Tongue (tissue), 2 donors: Measurements from ENCODE around the gene DUSP1. TPM values are rescaled to one million over a fixed set of nuclear protein-coding genes. Genes with fewer than 3 reads are reported as not detected.
A peak's percentile ranks its signal among the peaks of the same experiment; 100 is the strongest.

Experiments
- DNase-seq: peaks from one replicate; pipeline ENCODE4 v3.0.0-alpha.2; 2015
- total RNA-seq: library from RNA; depleted of rRNA; stranded (reverse); fragments of >200 nt; gene quantifications from one replicate; pipeline ENCODE4 v1.2.3, GENCODE V29; 2014

The DUSP1 gene
- total RNA-seq, 1 donor from 2014 or later, result 301 TPM

GRCh38 chr5:172777881-172778814, 7.2 kb upstream of the DUSP1 start:
- DNase-seq, result no peak

DNA sequence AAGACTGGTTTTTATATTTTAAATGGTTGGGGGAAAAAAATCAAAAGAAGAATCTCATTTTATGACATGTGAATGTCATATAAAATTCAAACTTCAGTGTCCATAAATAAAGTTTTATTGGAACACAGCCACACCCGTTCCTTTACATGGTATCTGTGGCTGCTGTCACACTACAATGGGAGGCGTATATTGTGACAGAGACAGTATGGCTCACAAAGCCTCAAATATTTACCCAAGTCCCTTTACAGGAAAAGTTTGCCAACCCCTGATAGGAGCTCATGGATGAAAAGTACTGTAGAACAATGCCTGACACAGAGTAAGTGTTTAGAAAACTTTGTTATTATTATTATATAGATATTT, 5.2 kb upstream of the DUSP1 start:
- DNase-seq, result no peak

DNA sequence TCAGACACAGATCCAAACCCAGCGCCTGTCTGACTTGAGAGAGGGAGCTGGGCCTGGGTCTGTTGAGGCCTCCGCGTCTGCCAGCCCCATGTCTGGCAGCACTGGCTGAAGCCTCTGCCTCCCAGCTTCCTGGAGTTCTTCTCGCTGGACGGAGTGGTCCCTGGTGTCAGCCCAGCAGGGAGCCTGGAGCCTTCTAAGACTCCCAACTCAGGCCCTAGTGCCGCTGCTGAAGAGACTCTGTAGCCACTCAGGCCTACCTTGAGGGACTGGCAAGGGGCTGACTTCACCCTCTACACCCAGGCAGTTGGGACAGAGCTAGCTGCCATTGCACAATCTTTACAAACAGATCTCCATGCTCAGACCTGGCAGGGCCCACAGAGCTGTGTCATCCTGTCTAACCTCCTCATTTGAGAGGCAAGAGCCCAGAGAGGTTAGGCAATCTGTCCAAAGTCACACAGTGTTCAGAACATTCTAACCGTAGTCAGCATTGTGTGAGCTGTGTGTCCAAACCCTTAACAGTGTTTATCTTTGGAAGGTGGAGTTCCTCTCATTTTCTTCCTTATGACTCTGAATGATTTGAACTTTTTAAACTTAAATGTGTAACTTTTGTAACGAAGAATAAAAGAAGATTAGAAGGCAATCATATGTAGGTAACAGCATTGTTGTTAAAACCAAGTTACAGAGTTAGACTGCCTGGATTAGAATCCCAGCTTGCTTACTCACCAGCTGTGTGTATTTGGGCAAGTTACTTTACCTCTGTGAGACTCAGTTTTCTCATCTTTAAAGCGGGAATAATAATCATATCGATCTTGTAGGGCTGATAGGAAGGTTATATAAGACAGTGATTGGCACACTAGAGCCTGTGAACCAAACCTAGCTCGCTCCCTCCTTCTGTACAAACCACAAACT, 4.6 kb upstream of the DUSP1 start:
- no peak for DNase-seq

GRCh38 chr5:172774561-172775315, 3.7 kb upstream of the DUSP1 start:
- no peak for DNase-seq

- no peak for DNase-seq
These were observed 2.8 kb upstream of the DUSP1 start for GRCh38 chr5:172773481-172774469.

GRCh38 chr5:172772112-172772906, 1.3 kb upstream of the DUSP1 start:
- DNase-seq, result peak; percentile 92

DNA sequence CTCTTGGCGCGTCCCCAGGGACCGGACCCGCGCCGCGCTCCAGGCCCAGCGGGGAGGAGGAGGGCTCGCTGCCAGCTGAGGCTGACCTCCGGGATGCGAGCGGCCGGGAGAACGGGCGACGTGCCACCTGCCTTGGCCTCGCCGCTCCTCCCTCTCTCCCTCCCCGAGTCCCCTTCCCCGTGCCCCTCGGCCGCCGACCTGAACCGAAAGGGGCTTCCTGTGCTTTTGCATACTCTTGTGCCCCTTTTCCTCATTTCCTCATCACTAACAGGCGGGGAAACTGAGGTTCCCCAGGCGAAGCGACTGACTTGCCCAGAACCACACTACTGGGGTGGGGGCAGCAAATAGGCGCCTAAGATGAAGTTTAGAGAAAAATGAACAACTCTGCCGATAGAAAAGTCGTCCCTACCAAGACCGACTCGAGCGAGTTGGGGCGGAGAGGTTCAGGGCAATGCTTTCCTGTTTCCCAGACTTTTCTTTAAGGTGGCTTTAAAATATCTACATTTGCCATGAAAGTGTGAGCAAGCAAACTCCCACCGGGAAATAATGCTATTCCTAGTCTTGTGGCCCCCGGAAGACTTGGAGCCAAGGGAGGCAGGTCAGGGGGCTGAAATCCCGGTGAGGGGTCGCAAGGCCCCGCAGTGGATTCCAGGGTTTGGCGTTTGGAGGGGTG, 580 bp upstream of the DUSP1 start:
- DNase-seq, result no peak

DNA sequence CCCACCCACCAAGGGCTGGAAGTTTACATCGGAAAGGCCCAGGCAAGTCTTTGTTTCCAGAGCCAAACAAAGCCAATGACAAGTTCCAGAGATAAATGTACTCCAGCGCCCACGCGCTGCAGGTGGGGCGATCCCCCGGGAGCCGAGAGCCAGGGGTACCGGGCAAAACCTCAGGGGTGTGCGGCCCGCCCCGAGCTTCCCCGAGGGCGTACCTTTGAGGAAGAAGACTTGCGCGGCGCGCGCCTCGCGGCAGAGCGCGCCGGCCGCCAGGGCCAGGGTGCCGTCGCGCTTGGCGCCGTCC, 671 bp downstream of the DUSP1 start:
- peak; percentile 54 for DNase-seq

- peak; percentile 43 for DNase-seq
These were observed 1.2 kb downstream of the DUSP1 start for GRCh38 chr5:172769616-172770373.

GRCh38 chr5:172769342-172769615, 1.7 kb downstream of the DUSP1 start:
- no peak for DNase-seq

- no peak for DNase-seq
These were observed 2.2 kb downstream of the DUSP1 start for GRCh38 chr5:172768573-172769341.

- DNase-seq, result no peak
These were observed 2.9 kb downstream of the DUSP1 start for GRCh38 chr5:172768098-172768572.

- peak; percentile 88 for DNase-seq
These were observed 4.5 kb downstream of the DUSP1 start for GRCh38 chr5:172766287-172767108.

DNA sequence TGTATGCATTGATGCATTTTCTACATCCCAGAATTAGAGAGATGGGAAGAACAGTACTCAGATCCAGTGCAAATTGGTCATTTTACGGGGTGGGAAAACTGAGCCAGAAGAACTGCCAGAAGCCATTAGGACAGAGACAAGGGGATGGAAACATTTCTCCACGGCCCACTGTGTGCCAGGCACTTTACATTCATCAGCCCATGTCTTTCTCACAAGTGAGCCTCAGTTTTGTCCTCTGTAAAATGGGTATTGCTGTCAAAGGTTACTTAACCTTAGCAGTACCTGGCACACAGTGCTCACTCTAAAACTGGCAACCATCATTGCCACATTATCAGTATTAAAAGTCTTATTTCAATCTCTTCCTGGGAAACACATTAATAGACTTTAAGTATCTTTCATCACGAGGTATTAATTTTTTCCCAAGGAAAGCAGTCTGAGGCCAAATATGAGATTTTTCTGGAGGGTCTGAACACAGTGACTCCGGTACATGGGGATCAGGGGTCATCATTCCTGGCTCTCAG, 5.2 kb downstream of the DUSP1 start:
- peak; percentile 81 for DNase-seq

DNA sequence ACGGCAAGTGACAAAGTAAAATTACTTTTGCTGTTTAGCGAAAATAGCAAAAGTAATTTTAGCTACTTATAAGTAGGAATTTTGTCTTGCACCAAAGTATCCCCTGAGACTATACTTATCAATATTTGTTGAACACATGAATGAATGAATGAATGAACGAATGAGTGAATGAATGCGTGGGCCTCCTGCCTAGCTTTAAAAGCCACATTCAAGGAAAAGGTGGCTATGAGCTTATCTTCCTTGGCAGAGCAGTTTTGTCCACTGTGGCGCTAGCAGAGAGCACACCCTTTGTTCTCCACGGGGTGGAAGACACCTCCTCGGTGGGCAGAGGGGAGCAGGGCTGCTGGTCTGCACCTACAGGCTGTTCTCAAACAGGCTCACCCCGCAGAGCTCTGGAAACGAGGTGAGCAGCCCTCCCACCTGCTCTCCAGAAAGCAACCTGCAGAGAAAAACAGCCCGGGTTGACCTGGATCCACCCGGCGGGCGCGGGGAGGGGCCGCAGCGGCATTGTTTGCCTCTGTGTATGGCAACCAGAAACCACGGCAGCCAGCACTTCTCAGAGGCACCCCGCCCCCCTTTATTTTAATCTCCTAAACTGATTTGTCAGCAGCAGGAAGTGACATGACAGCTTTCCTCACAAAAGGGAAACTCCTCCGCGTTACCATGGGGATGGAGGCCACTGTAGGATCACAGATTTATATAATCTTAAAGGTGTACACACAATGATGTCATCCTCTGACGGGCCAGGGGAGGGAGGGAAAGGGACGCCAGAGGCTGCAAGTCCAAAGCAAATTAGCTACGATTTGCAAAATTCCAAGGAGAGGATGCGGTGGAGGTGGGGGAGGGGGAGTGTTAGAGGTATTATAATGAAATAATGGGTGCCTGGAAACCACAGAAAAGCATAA, 5.9 kb downstream of the DUSP1 start:
- peak; percentile 99 for DNase-seq

DNA sequence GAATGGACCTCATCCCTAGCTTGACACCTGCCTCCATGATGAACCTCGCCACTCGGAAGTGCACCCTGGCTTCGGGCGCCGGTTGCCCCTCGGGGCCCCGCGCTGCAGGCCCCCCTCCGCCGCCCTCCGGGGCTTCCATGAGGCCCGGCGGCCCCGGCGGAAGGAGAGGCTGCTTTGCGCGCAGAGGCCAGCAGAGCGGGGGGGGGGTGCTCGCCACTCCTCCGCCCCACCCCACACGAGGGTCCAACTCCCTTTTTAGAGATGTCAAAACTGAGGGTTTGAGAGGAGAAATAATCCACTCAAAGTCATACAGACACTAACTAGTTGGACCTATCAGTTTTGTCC, 7.9 kb downstream of the DUSP1 start:
- no peak for DNase-seq
